Lower leg skin (tissue), 3 donors: ENCODE results near the gene SCD5.

Experiments used
- POLR2A ChIP-seq, 2 donors: fragments of 450-650 bp; IDR thresholded peaks; one replicate each; pipeline ENCODE4 v1.6.1; 2016 to 2017; ENCODE audit warnings: antibody characterized with exemption in 2 of 2, mild to moderate bottlenecking in 1 of 2, moderate library complexity in 1 of 2
- TF ChIP-seq, protein P1 (sequence below), 3 donors: fragments of 450-650 bp; IDR thresholded peaks; one replicate each; pipeline ENCODE4 v1.5.1; 2016; ENCODE audit warnings: antibody characterized with exemption in 3 of 3, mild to moderate bottlenecking in 3 of 3, moderate library complexity in 2 of 3

DNA sequence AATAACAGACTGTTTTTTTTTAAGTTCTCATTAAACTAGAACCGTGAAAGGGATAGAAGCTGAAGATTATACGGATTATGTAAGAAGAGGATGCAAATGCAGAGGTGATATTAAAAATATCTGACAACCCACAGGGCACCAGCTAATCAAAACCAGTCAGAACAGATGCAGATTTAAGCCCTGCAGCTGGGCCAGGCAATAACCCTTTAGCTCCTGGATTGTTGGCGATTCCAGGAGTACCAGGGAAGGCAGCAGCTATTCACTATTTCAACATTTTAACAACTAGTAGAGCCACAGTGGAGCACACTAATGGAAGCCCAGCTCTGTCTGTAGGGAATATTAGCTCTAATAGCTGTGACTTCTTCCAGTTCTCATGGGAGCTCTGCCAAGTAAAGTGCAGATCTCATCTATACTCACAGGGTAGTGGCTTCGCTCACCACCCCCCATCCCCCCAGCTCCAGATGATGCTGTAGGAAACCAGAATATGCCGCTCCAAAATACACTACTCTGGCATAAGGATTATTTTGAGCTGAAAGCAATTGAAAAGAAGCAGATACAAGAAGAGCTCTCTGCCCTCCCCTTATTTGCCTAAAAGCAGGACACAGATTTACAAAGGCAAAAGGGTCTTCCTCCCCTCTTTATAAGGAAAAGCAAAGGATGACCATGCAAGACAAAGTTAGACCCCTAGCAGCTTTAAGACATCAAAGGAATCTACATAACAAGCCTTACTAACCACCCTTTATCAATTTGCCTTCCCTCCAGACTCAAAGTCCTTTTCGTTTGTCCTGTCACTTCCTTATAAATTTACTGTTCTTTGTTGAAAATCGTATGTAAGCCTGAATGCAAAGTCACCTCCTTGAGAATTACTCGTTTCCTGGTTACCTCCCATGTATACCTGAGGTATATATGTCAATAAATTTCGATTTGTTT lies 13.7 kb downstream of the SCD5 start:
- no peak for TF ChIP-seq POLR2A (IDR thresholded peaks at IDR 0.05)
- TF ChIP-seq, protein P1, sequence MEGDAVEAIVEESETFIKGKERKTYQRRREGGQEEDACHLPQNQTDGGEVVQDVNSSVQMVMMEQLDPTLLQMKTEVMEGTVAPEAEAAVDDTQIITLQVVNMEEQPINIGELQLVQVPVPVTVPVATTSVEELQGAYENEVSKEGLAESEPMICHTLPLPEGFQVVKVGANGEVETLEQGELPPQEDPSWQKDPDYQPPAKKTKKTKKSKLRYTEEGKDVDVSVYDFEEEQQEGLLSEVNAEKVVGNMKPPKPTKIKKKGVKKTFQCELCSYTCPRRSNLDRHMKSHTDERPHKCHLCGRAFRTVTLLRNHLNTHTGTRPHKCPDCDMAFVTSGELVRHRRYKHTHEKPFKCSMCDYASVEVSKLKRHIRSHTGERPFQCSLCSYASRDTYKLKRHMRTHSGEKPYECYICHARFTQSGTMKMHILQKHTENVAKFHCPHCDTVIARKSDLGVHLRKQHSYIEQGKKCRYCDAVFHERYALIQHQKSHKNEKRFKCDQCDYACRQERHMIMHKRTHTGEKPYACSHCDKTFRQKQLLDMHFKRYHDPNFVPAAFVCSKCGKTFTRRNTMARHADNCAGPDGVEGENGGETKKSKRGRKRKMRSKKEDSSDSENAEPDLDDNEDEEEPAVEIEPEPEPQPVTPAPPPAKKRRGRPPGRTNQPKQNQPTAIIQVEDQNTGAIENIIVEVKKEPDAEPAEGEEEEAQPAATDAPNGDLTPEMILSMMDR (IDR thresholded peaks at IDR 0.05): no peak
